HG03432 (cell line): ENCODE results near the gene C9orf40.

Source experiments
- ATAC-seq: cut with Tn5 transposase; IDR thresholded peaks from one replicate; pipeline ENCODE4 v1.9.1; 2021; ENCODE audit warnings: mild to moderate bottlenecking, moderate library complexity; ENCODE audit not compliant: unreplicated experiment

The C9orf40 gene, protein sequence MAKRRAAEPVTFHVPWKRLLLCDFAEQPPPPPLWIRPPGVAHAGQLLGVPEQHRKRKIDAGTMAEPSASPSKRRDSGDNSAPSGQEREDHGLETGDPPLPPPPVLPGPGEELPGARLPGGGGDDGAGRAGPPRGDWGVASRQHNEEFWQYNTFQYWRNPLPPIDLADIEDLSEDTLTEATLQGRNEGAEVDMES

DNA sequence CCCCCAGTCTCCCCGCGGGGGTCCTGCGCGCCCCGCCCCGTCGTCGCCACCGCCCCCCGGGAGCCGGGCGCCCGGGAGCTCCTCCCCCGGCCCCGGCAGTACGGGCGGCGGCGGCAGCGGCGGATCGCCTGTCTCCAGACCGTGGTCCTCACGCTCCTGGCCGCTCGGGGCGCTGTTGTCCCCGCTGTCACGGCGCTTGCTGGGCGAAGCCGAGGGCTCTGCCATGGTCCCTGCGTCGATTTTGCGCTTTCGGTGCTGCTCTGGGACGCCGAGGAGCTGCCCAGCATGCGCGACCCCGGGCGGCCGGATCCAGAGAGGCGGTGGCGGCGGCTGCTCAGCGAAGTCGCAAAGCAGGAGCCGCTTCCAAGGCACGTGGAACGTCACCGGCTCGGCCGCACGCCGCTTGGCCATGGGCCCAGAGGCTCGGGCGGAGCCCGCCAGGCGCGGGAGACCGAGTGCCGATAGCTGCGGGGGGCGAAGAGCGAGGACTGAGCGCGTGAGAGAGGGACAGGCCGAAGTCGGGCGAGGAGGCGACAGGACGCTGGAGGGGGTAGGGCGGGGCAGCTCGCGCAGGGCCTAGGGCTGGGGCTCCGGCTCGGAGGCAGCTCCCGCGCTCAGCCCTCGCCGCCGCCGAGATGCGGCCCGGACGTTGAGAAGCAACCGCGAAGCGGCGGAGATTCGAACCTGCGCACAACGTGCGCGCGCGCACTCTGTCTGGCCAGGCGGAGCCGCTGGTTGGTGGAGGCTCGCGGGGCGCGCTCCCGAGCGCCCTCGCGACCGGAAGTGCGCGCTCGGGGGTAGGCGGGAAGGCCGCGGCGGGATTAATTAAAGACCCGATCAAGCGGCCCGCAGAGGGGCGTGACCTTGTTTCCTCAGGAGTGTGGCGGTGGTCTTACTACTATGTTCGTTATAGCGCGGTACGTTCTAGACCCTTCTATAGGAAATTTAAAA lies at the start of gene C9orf40:
Gene C9orf40 (minus strand): TSS at position 712 of the 951 bp plus-strand sequence. CDS start 301 bp downstream, at position 411.
- ATAC-seq: peak; percentile 94

DNA sequence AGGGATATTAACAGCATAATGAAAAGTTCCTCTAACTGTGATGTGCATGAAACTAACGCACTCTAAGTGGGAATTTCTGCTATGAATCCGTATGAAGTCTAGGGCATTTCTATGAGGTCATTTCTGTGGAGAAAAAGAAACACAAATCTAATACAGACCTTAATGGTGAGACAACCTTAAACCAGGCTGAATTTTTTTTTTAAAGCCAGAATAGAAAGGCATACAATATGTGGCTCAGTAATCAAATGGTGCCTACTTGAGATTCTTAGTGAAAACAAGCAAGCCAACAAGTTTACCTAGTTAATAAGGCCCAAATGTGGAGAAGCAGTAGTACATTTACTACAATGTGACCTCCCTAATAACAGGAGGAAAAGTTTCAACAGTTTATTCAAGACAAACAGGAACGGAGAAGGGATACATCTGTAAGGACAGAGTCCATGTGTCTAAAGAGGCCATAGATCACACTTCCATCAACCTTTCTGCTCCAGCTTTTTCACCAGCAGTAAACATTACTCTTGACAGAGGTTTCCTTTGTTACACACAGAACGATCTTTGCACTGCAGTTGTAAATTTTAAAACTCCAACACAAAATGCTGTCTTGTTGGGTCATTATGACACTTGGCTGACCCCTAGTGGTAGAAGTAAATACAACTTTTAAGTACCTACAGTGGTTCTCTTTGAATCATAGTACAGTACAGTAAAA lies 49.2 kb upstream of the C9orf40 start:
- ATAC-seq: peak; percentile 87

GRCh38 chr9:75000835-75001234 lies 48.1 kb upstream of the C9orf40 start:
- peak; percentile 87 for ATAC-seq

- ATAC-seq: no peak
Measured at GRCh38 chr9:74985041-74985440, 32.3 kb upstream of the C9orf40 start.

DNA sequence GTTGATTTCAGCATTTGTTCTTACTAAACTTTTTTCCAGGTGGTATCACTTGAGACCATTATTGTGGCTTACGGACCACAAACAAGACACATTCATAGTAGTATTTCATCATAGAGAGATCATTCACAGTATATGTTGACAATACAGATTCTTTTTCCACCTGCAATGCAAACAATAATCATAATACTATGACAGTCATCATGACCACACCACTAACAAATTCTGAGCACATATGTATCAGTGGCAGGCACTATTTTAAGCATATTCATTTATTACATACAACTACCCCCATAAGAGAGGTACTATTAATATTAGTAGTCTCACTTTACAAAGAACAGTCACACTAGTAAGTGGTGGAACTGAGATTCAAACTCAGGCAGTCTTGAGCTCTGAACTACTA lies 31.0 kb upstream of the C9orf40 start:
- no peak for ATAC-seq

GRCh38 chr9:74979844-74980243 lies 27.1 kb upstream of the C9orf40 start:
- ATAC-seq: no peak

DNA sequence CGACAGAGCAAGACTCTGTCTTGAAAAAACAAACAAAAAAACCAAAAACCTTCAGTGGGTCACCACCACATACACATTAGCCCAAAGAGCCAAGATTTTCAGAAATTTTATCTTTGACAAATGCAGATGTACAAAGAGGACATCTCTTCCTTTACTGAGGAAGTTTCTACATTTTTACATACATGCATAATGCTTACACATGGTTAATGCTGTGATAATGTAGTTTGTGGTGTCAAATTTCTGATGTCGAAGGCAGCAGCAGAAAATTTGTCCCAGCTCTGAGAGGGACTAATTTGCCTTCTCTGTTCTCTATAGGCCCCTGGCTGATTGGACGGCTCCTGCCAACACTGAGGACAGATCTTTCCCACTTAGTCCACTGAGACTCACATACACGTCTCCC lies 24.6 kb upstream of the C9orf40 start:
- ATAC-seq: no peak

DNA sequence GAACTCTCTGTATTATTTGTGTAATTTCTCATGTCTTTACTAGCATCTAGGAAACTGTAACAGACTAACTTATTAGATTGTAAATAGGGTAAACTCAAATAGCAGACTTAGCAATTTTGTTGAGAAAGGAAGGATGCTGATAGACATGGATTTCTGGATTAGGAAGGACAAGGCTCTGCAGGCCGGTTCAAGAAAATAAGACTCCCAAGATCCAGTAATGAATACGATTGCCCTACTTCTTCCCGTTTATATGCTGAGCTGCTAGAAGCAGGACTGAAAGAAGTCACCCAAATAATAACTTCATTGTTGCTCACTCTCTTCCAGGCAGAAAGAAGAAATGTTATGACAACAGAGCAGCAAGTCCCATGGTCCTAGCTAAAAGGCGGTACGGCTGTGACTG lies 22.8 kb upstream of the C9orf40 start:
- no peak for ATAC-seq

GRCh38 chr9:74974558-74974957 lies 21.8 kb upstream of the C9orf40 start:
- ATAC-seq: no peak

DNA sequence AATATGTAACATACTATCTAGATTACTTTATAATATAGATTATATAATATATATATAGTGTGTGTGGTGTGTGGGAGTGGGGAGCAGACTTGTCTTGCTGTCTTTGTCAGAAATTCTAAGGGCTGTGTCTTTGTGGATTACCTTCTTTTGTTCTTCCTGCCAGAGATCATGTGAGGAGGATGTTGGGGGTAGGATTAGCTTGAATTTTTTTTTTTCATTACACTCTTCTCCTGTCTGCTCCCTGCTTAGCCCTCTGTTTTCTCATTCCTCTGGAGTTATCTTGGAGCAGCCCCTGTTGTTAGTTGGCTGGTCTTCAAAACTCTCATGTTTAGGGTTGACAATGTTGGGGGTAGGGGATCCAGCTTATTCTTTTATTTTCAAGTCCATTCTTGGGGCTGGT lies 21.0 kb upstream of the C9orf40 start:
- ATAC-seq: no peak

GRCh38 chr9:74963056-74963455 lies 10.3 kb upstream of the C9orf40 start:
- no peak for ATAC-seq

DNA sequence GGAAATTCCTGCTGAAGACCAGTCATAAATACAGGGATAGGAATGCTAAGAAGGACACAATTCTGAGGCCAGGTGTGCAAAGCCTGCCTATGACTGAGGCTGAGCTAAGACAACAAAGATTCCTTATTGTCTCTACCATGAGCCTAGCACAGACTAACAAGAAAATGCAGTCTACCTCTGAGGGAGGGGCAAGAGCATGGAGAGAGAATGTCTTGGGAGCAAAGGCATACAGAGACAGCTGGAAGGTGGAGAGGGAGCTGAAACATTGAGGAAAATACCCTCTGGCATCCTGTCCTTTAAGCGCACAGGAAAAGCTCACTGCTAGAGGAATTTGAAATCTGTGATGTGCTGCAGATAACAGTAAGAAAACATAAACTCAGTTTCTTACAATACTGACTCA lies 8.8 kb upstream of the C9orf40 start:
- no peak for ATAC-seq

DNA sequence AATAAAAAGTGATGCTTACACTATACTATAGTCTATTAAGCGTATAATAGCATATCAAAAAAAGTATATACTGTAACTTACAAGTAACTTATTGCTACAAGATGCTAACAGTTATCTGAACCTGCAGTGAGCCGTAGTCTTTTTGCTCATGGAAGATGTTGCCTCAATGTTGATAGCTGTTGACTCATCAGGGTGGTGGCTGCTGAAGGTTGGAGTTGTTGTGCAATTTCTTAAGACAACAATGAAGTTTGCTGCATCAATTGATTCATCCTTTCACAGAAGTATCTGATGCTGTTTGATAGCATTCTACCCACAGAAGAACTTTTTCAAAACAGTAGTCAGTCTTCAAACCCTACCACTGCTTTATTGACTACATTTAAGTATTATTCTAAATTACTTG lies 7.8 kb upstream of the C9orf40 start:
- no peak for ATAC-seq

DNA sequence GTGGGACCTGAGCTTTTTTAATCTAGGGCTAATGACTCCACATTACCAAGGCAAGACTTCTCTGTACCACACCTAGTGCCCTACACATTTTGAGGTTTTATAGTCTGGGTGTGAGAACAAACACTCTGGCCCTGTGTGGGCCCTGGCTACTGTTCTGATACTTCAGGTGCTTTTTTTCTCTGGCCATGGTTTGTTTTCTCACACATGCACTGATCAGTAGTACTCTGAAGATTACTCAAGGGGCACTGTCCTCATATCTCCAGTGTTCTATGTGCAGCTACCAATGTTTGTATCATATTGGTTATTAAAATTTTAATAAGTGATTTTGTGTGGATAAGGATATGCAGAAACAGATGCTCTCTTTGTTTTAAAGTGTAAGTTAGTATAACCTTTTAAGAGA lies 5.9 kb upstream of the C9orf40 start:
- ATAC-seq: no peak

DNA sequence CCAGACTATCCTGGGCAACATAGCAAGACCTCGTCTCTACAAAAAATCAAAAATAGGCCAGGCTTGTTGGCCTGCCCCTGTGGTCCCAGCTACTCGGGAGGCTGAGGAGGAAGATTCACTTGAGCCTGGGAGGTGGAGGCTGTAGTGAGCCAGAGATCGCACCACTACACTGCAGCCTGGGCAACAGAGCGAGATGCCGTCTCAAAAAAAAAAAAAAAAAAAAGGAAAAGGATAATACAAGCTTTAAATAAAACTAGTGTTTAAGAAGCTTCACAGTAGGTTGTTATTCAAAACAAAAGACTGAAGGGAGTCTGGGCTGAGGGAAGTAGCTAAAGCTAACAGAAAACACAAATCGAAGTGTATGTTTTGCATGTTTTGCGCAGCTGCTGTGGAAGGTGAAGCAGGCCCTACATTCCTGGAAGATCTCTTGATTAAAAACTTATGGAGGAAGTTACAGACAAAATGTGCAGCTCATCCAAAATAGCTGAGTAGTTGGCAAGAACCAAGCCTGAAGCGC lies 581 bp upstream of the C9orf40 start:
- ATAC-seq: peak; percentile 0

GRCh38 chr9:74951725-74952151 lies 974 bp downstream of the C9orf40 start:
- peak; percentile 33 for ATAC-seq

- ATAC-seq: no peak
Measured at GRCh38 chr9:74951107-74951720, 1.5 kb downstream of the C9orf40 start.

DNA sequence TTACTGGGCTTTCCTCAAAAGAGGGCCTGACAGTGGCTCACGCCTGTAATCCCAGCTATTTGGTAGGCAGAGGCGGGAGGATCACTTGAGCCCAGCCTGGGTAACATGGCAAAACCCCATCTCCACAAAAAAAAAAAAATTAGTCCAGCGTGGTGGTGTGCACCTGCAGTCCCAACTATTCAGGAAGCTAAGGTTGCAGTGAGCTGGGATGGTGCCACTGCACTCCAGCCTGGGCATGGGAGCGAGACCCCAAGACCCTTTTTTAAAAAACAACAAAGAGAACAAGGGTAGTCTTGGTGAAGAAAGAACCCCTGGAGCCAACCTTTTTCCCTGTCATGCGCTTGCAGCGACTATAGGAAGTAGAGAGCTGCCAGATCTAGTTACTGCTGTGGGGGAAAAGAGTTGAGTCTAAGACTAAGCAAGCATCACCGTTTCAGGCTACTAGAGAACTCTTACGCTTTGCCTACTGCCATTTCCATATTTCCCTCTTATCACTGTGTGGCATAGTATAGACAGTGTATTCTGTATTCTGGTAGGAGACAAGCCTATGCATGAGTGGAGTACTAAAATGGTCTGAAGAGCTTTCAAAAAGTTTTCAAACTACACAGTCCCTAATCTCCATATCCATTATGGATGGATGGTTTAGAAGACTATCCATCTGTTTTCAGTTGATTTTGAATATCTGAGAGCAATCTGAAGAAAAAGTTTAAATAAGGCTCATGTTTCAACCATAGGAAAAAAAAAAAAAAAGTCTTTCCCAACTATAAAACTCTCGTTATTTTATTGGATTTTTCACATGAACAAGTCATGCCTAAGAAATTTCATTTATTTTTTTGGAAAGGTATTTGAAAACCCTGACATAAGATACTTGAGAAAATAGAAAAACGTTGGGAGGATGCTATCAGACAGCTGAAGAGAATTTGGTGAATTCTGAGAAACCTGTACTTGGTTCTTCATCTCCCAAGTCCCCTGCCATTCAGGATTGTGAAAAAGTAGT lies 2.6 kb downstream of the C9orf40 start:
- no peak for ATAC-seq

- no peak for ATAC-seq
Measured at GRCh38 chr9:74948937-74949336, 3.8 kb downstream of the C9orf40 start.

- no peak for ATAC-seq
Measured at GRCh38 chr9:74946686-74947085, 6.0 kb downstream of the C9orf40 start.
